SK-N-SH (cell line): Measurements from ENCODE around the gene FUT2. TPM values are rescaled to one million over a fixed set of nuclear protein-coding genes. Genes with fewer than 3 reads are reported as not detected.

ENCODE experiments used
- CTCF ChIA-PET: fragments of 300-600, 350-600 bp; formaldehyde crosslinking; extraction: SDS; loops from one replicate; lab custom pipeline; 2021; lab: Yijun Ruan, JAX
- POLR2A ChIA-PET: fragments of 350-600 bp; sonication (Branson Sonifier 250); formaldehyde crosslinking; extraction: SDS; loops from one replicate; lab custom pipeline; 2020; ENCODE audit warnings: antibody characterized with exemption, inconsistent platforms; lab: Yijun Ruan, JAX
- DNase-seq: peaks from one replicate; pipeline ENCODE4 v3.0.0; 2012
- H2AFZ ChIP-seq: fragments of 200-600 bp; sonication (generic); 2 replicates; pipeline ENCODE4 v1.8.1; 2016; ENCODE audit warnings: antibody characterized with exemption, mild to moderate bottlenecking, low read depth
- H3F3A ChIP-seq: fragments of 200-600 bp; sonication (generic); replicated peaks from 2 replicates; pipeline ENCODE3; 2016; ENCODE audit warnings: antibody characterized with exemption, mild to moderate bottlenecking; ENCODE audit not compliant: insufficient read depth
- H3K27ac ChIP-seq, 2 experiments: fragments of 200-500 bp in 1 of 2; fragments of 200-600 bp in 1 of 2; sonication (Bioruptor generic) in 1 of 2; sonication (generic), shearing (Covaris generic) in 1 of 2; 2 replicates each; pipeline versions ENCODE4 v1.5.1 to v1.6.1; 2014 to 2016; ENCODE audit warnings: low read depth in 2 of 2, inconsistent platforms in 1 of 2, low read length in 1 of 2, mild to moderate bottlenecking in 1 of 2, mixed read lengths in 1 of 2
- H3K27me3 ChIP-seq: fragments of 200-600 bp; sonication (generic), shearing (Covaris generic); 2 replicates; pipeline ENCODE4 v1.6.1; 2016; ENCODE audit warnings: mixed run types; ENCODE audit not compliant: insufficient read depth
- H3K36me3 ChIP-seq, 2 experiments: fragments of 200-500 bp in 1 of 2; fragments of 200-600 bp in 1 of 2; sonication (Bioruptor generic) in 1 of 2; sonication (generic) in 1 of 2; replicated peaks in 1 of 2; 2 replicates each; pipeline versions ENCODE3 to v1.5.1; 2014 to 2016; ENCODE audit warnings: low read length in 1 of 2, mild to moderate bottlenecking in 1 of 2; ENCODE audit not compliant: insufficient read depth in 2 of 2, control insufficient read depth in 1 of 2
- H3K4me1 ChIP-seq, 2 experiments: fragments of 200-500 bp in 1 of 2; fragments of 200-600 bp in 1 of 2; sonication (Bioruptor generic) in 1 of 2; sonication (generic), shearing (Covaris generic) in 1 of 2; 2 replicates each; pipeline versions ENCODE4 v1.5.1 to v1.6.1; 2014 to 2016; ENCODE audit warnings: low read depth in 1 of 2, low read length in 1 of 2, mixed run types in 1 of 2; ENCODE audit not compliant: insufficient read depth in 2 of 2, control insufficient read depth in 1 of 2
- H3K4me2 ChIP-seq: fragments of 200-600 bp; sonication (generic), shearing (Covaris generic); 2 replicates; pipeline ENCODE4 v1.6.1; 2017; ENCODE audit warnings: mixed run types
- H3K4me3 ChIP-seq, 2 experiments: fragments of 200-500 bp in 1 of 2; fragments of 200-600 bp in 1 of 2; sonication (Bioruptor generic) in 1 of 2; sonication (generic), shearing (Covaris generic) in 1 of 2; 2 replicates each; pipeline versions ENCODE4 v1.5.1 to v1.8.1; 2014 to 2016; ENCODE audit warnings: low read depth in 2 of 2, inconsistent platforms in 1 of 2, low read length in 1 of 2, mild to moderate bottlenecking in 1 of 2, mixed read lengths in 1 of 2, moderate library complexity in 1 of 2
- H3K79me2 ChIP-seq: fragments of 200-600 bp; sonication (generic); 2 replicates; pipeline ENCODE4 v1.8.1; 2017; ENCODE audit warnings: mild to moderate bottlenecking; ENCODE audit not compliant: insufficient read depth
- H3K9ac ChIP-seq: fragments of 200-600 bp; sonication (generic); 2 replicates; pipeline ENCODE4 v1.6.1; 2017; ENCODE audit warnings: mixed run types
- H3K9me2 ChIP-seq: fragments of 200-600 bp; sonication (generic); 2 replicates; pipeline ENCODE4 v1.6.1; 2017; ENCODE audit warnings: mixed run types
- H3K9me3 ChIP-seq: fragments of 200-600 bp; sonication (generic); 2 replicates; pipeline ENCODE4 v1.6.1; 2017; ENCODE audit warnings: mixed run types, mild to moderate bottlenecking, moderate library complexity
- H4K20me1 ChIP-seq: fragments of 200-600 bp; sonication (generic); 2 replicates; pipeline ENCODE4 v1.6.1; 2017; ENCODE audit warnings: mild to moderate bottlenecking, mixed run types; ENCODE audit not compliant: insufficient read depth
- FOSL2 ChIP-seq: IDR thresholded peaks from 2 replicates; pipeline ENCODE4 v1.4.0; 2012; ENCODE audit warnings: low read depth, mild to moderate bottlenecking, moderate library complexity, borderline replicate concordance
- FOXJ3 ChIP-seq: sonication (generic); formaldehyde crosslinking; IDR thresholded peaks from 2 replicates; pipeline ENCODE4 v1.5.1; 2020; ENCODE audit warnings: mild to moderate bottlenecking, missing genetic modification reagents
- IRF3 ChIP-seq: fragments of 150-350 bp; IDR thresholded peaks from 2 replicates; pipeline ENCODE4 v1.6.1; 2016; ENCODE audit warnings: mild to moderate bottlenecking, low read depth, low read length
- RFX5 ChIP-seq: IDR thresholded peaks from 2 replicates; pipeline ENCODE4 v1.6.1; 2012; ENCODE audit warnings: mild to moderate bottlenecking, improper control_type of control experiment, low read length
- WGBS: methylation state at CpG from one replicate; pipeline ENCODE4 v1.1.6; 2017; ENCODE audit warnings: low lambda C conversion rate; 5-methylcytosine and 5-hydroxymethylcytosine counted together
- polyA plus RNA-seq, 3 experiments: library from polyadenylated mRNA; depleted of rRNA; stranded (reverse); fragments of >200 nt; gene quantifications; 2 replicates each; pipeline ENCODE4 v1.2.3, GENCODE V29; 2012
- TF ChIP-seq, protein P1 (sequence below): fragments of 200-600 bp; sonication (generic); IDR thresholded peaks from 2 replicates; pipeline ENCODE4 v1.6.1; 2017; ENCODE audit warnings: antibody characterized with exemption, mild to moderate bottlenecking, moderate library complexity

Gene FUT2
- polyA plus RNA-seq, 1 of the 3 experiments (the other 2 are of a cell fraction), result not detected

DNA sequence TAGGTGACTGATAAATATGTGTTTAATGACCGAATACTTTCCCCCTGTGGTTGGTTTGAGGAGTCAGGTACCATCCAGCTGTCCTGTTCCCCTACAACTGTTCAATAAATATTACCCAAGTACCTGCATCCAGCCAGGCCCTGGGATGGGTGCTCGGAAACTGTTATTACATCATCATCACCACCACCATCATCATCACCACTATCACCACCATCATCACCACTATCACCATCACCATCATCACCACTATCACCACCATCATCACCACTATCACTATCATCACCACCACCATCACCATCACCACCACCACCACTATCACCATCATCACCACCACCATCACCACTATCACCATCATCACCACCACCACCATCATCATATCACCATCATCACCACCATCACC, 27.0 kb upstream of the FUT2 start:
- 79% methylated on average over 2 of the region's 2 CpGs for WGBS
- TF ChIP-seq FOXJ3 (no peak), FOSL2 (no peak), IRF3 (no peak)
- TF ChIP-seq, protein P1, sequence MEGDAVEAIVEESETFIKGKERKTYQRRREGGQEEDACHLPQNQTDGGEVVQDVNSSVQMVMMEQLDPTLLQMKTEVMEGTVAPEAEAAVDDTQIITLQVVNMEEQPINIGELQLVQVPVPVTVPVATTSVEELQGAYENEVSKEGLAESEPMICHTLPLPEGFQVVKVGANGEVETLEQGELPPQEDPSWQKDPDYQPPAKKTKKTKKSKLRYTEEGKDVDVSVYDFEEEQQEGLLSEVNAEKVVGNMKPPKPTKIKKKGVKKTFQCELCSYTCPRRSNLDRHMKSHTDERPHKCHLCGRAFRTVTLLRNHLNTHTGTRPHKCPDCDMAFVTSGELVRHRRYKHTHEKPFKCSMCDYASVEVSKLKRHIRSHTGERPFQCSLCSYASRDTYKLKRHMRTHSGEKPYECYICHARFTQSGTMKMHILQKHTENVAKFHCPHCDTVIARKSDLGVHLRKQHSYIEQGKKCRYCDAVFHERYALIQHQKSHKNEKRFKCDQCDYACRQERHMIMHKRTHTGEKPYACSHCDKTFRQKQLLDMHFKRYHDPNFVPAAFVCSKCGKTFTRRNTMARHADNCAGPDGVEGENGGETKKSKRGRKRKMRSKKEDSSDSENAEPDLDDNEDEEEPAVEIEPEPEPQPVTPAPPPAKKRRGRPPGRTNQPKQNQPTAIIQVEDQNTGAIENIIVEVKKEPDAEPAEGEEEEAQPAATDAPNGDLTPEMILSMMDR, result no peak
- CTCF ChIA-PET, result interaction anchor here (1.1 kb wide), 1 partner anchor 21 kb away, joined by 3 read pairs; no protein-coding TSS in a partner anchor

GRCh38 chr19:48669903-48670668, 25.7 kb upstream of the FUT2 start:
- Histone ChIP-seq H3K9me2 (no peaks in the 10 kb centered on the region), H3K4me1 (peaks cover 0 to 2% of the 10 kb centered on the region in 2 experiments; a peak in 1 of 4 replicates), H3K36me3 (no peaks in the 10 kb centered on the region), H3K27me3 (no peaks in the 10 kb centered on the region)
- CTCF ChIA-PET, result no interaction called here
- 92% methylated on average over 9 of the region's 26 CpGs for WGBS
- no peak for DNase-seq
- no peak for TF ChIP-seq RFX5
- TF ChIP-seq, all 33 proteins: peak for 0
- no peaks in the 10 kb centered on the region for H3K79me2 ChIP-seq
- POLR2A ChIA-PET, result no interaction called here
- no peak overlapping the region for H3K9ac ChIP-seq
- no peak overlapping the region for H3K27ac ChIP-seq
- no peaks in the 10 kb centered on the region for H3K9me3 ChIP-seq
- no peak overlapping the region for H3K4me3 ChIP-seq
- H3K4me2 ChIP-seq, result no peak overlapping the region
- H3F3A ChIP-seq, result no peaks in the 10 kb centered on the region
- no peak overlapping the region for H2AFZ ChIP-seq
- no peaks in the 10 kb centered on the region for H4K20me1 ChIP-seq

More for the DNA sequence above, 27.0 kb upstream of the FUT2 start:
- Histone ChIP-seq H3K4me1 (no peaks in the 10 kb centered on the region), H3K9me2 (no peaks in the 10 kb centered on the region), H3K4me3 (no peak overlapping the region), H3K9ac (no peak overlapping the region), H3K9me3 (no peaks in the 10 kb centered on the region), H3F3A (no peaks in the 10 kb centered on the region), H3K79me2 (no peaks in the 10 kb centered on the region), H4K20me1 (no peaks in the 10 kb centered on the region), H3K4me2 (no peak overlapping the region), H2AFZ (no peak overlapping the region), H3K27ac (no peak overlapping the region), H3K36me3 (no peaks in the 10 kb centered on the region), H3K27me3 (no peaks in the 10 kb centered on the region)
- no peak for DNase-seq
- POLR2A ChIA-PET, result no interaction called here
